HEK293 (cell line): ENCODE measurements around the gene UCHL1.
"Not testable (repeated sequence)": the region's sequence is repeated elsewhere in the genome, so short reads cannot be mapped to it uniquely, and the experiment has no call there.

Experiments used
- CTCF ChIA-PET: fragments of 350-600 bp; formaldehyde crosslinking; extraction: SDS; loops from one replicate; lab custom pipeline; 2021; ENCODE audit warnings: antibody characterized with exemption; lab: Yijun Ruan, JAX
- POLR2A ChIA-PET: fragments of 300-600 bp; formaldehyde crosslinking; extraction: SDS; loops from one replicate; lab custom pipeline; 2020; ENCODE audit warnings: antibody characterized with exemption, inconsistent platforms; lab: Yijun Ruan, JAX
- H3K27ac ChIP-seq: fragments of 200-500 bp; sonication (Bioruptor generic); 2 replicates; pipeline ENCODE4 v1.5.1; 2014; ENCODE audit warnings: low read depth, low read length, control low read depth, inconsistent platforms; ENCODE audit errors: extremely low read depth
- H3K36me3 ChIP-seq, 2 experiments: fragments of 200-500 bp in 1 of 2; sonication (Bioruptor generic) in 1 of 2; 1 replicate in 1 of 2; 2 replicates in 1 of 2; pipeline ENCODE4 v1.5.1; 2014 to 2017; ENCODE audit warnings: inconsistent platforms in 2 of 2, low read length in 2 of 2; ENCODE audit not compliant: control insufficient read depth in 2 of 2, insufficient read depth in 1 of 2
- H3K4me1 ChIP-seq: fragments of 200-500 bp; sonication (Bioruptor generic); 2 replicates; pipeline ENCODE4 v1.5.1; 2014; ENCODE audit warnings: mild to moderate bottlenecking, low read length, inconsistent platforms; ENCODE audit not compliant: control insufficient read depth, insufficient read depth
- H3K4me3 ChIP-seq: 2 replicates; pipeline ENCODE4 v1.5.1; 2011; ENCODE audit warnings: low read depth, mild to moderate bottlenecking, control low read depth, low read length, moderate library complexity
- H3K9me3 ChIP-seq: fragments of 200-500 bp; sonication (Bioruptor generic); 2 replicates; pipeline ENCODE4 v1.5.1; 2014; ENCODE audit warnings: low read depth, low read length, inconsistent platforms; ENCODE audit not compliant: control insufficient read depth, insufficient read depth
- ELK4 ChIP-seq: IDR thresholded peaks from 2 replicates; pipeline ENCODE4 v1.6.1; 2011; ENCODE audit warnings: mild to moderate bottlenecking, low read depth, low read length, borderline replicate concordance
- HOXA7 ChIP-seq: sonication (generic); formaldehyde crosslinking; IDR thresholded peaks from 2 replicates; pipeline ENCODE4 v1.8.1; 2022; ENCODE audit warnings: missing genetic modification reagents, borderline replicate concordance
- SCRT2 ChIP-seq: fragments of 450-650 bp; formaldehyde crosslinking; IDR thresholded peaks from 2 replicates; pipeline ENCODE4 v1.5.1; 2016; ENCODE audit warnings: missing biosample characterization, missing genetic modification characterization
- WT1 ChIP-seq: fragments of 450-650 bp; formaldehyde crosslinking; IDR thresholded peaks from 2 replicates; pipeline ENCODE4 v1.5.1; 2016; ENCODE audit warnings: missing biosample characterization, missing genetic modification characterization
- ZBTB1 ChIP-seq: fragments of 450-650 bp; formaldehyde crosslinking; IDR thresholded peaks from 2 replicates; pipeline ENCODE4 v1.5.1; 2016; ENCODE audit warnings: missing biosample characterization, missing genetic modification characterization
- ZFHX2 ChIP-seq: fragments of 450-650 bp; formaldehyde crosslinking; conservative IDR thresholded peaks from 2 replicates; pipeline ENCODE4 v1.5.1; 2016; ENCODE audit warnings: missing biosample characterization, missing genetic modification characterization
- ZNF169 ChIP-seq: fragments of 450-650 bp; formaldehyde crosslinking; IDR thresholded peaks from 2 replicates; pipeline ENCODE4 v1.5.1; 2016; ENCODE audit warnings: missing biosample characterization, missing genetic modification characterization
- ZNF202 ChIP-seq: fragments of 450-650 bp; formaldehyde crosslinking; IDR thresholded peaks from 2 replicates; pipeline ENCODE4 v1.5.1; 2016; ENCODE audit warnings: missing biosample characterization, missing genetic modification characterization, borderline replicate concordance
- ZNF223 ChIP-seq: fragments of 450-650 bp; formaldehyde crosslinking; IDR thresholded peaks from 2 replicates; pipeline ENCODE4 v1.5.1; 2016; ENCODE audit warnings: missing biosample characterization, missing genetic modification characterization
- ZNF23 ChIP-seq: fragments of 450-650 bp; formaldehyde crosslinking; IDR thresholded peaks from 2 replicates; pipeline ENCODE4 v1.5.1; 2016; ENCODE audit warnings: missing biosample characterization, missing genetic modification characterization, borderline replicate concordance
- ZNF585B ChIP-seq: fragments of 450-650 bp; formaldehyde crosslinking; IDR thresholded peaks from 2 replicates; pipeline ENCODE4 v1.5.1; 2016; ENCODE audit warnings: missing biosample characterization, missing genetic modification characterization
- ZNF837 ChIP-seq: fragments of 450-650 bp; formaldehyde crosslinking; IDR thresholded peaks from 2 replicates; pipeline ENCODE4 v1.5.1; 2016; ENCODE audit warnings: missing biosample characterization, missing genetic modification characterization
- ZSCAN30 ChIP-seq: fragments of 450-650 bp; IDR thresholded peaks from 2 replicates; pipeline ENCODE4 v1.5.1; 2018; ENCODE audit warnings: missing biosample characterization, mild to moderate bottlenecking, missing genetic modification characterization, moderate library complexity
- ZSCAN4 ChIP-seq: fragments of 450-650 bp; formaldehyde crosslinking; IDR thresholded peaks from 2 replicates; pipeline ENCODE4 v1.5.1; 2017; ENCODE audit warnings: missing biosample characterization, missing genetic modification characterization
- TF ChIP-seq, protein P1 (sequence below): fragments of 450-650 bp; formaldehyde crosslinking; IDR thresholded peaks from 2 replicates; pipeline ENCODE4 v1.5.1; 2016; ENCODE audit warnings: missing biosample characterization, missing genetic modification characterization
- TF ChIP-seq, protein P2 (sequence below): sonication (generic); formaldehyde crosslinking; IDR thresholded peaks from 2 replicates; pipeline ENCODE4 v1.8.1; 2022; ENCODE audit warnings: mild to moderate bottlenecking, moderate library complexity, missing genetic modification reagents
- TF ChIP-seq, protein P3 (sequence below): fragments of 450-650 bp; formaldehyde crosslinking; optimal IDR thresholded peaks from 2 replicates; pipeline ENCODE3; 2016; ENCODE audit warnings: missing biosample characterization, mild to moderate bottlenecking, missing genetic modification characterization

UCHL1 gene

GRCh38 chr4:41268721-41269517 lies 12.2 kb downstream of the UCHL1 start (continued):
- TF ChIP-seq, protein P1, sequence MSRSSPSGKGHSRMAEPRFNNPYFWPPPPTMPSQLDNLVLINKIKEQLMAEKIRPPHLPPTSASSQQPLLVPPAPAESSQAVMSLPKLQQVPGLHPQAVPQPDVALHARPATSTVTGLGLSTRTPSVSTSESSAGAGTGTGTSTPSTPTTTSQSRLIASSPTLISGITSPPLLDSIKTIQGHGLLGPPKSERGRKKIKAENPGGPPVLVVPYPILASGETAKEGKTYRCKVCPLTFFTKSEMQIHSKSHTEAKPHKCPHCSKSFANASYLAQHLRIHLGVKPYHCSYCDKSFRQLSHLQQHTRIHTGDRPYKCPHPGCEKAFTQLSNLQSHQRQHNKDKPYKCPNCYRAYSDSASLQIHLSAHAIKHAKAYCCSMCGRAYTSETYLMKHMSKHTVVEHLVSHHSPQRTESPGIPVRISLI, result no peak

DNA sequence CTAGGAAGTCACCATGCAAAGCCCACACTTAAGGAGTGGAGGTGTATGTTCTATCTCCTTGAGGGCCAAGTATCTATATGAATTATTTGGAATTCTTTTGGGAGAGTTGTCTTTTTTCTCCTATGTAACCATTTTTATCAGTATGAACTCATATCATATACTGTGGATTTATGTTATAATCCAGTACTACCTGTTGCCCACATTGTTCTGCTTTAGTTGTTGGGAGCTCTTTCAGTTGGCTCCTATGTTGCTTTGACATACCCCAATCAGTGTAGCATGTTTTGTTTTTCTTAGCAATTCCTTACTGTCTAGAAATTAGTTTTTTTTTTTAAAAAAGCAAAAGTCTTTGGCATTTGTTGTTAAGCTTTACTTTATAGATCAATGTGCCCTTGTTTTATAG lies 13.0 kb downstream of the UCHL1 start:
- no peak overlapping the region for H3K27ac ChIP-seq
- no peaks in the 10 kb centered on the region for H3K4me1 ChIP-seq
- H3K4me3 ChIP-seq, result no peak overlapping the region
- ChIA-PET POLR2A (no interaction called here), CTCF (interaction anchor here (1.1 kb wide), 1 partner anchor 11 kb away, joined by 3 read pairs; no protein-coding TSS in a partner anchor)
- H3K36me3 ChIP-seq, result peaks cover 11 to 44% of the 10 kb centered on the region in 2 experiments
- peak; percentile 59 for TF ChIP-seq SCRT2 (tag by site-specific recombination)
- no peak for TF ChIP-seq ZSCAN4 (tag by site-specific recombination)
- no peak for TF ChIP-seq ZFHX2 (tag by site-specific recombination)
- TF ChIP-seq, protein P2, sequence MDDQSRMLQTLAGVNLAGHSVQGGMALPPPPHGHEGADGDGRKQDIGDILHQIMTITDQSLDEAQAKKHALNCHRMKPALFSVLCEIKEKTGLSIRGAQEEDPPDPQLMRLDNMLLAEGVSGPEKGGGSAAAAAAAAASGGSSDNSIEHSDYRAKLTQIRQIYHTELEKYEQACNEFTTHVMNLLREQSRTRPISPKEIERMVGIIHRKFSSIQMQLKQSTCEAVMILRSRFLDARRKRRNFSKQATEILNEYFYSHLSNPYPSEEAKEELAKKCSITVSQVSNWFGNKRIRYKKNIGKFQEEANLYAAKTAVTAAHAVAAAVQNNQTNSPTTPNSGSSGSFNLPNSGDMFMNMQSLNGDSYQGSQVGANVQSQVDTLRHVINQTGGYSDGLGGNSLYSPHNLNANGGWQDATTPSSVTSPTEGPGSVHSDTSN (CRISPR knock-in tag), result no peak
- H3K9me3 ChIP-seq, result no peaks in the 10 kb centered on the region

DNA sequence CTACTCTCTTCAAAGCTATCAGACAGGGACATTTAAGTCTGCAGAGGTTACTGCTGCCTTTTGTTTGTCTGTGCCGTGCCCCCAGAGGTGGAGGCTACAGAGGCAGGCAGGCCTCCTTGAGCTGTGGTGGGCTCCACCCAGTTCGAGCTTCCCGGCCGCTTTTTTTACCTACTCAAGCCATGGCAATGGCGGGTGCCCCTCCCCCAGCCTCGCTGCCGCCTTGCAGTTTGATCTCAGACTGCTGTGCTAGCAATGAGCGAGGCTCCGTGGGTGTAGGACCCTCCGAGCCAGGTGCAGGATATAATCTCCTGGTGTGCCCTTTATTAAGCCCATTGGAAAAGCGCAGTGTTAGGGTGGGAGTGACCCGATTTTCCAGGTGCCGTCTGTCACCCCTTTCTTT lies 19.2 kb downstream of the UCHL1 start:
- not testable (repeated sequence) for H3K4me3 ChIP-seq, H3K36me3 ChIP-seq, H3K9me3 ChIP-seq, H3K4me1 ChIP-seq, H3K27ac ChIP-seq
- CTCF ChIA-PET, result interaction anchor here (0.6 to 1.6 kb wide), 2 partner anchors 83 to 386 kb away, joined by 3 read pairs; no protein-coding TSS in a partner anchor
- POLR2A ChIA-PET, result interaction anchor here (0.9 kb wide), 1 partner anchor 62 kb away, joined by 3 read pairs; the partner anchor contains the start of gene APBB2

DNA sequence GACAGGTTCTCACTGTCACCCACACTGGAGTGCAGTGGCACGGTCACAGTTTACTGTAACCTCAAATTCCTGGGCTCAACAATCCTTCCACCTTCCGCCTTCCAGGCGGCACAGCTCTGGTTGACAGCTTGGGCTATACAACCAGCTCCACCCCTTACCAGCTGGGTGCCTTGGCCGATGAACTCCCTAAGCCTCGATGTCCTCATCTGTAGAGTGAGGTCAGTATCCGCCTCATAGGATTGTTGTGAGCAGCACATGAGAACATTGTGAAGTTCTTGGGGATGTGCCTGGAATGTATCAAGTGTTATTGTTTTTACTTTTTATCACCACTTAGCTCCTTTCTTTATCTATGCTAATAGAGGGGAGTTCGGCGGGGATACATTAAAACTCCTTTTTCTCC lies 23.3 kb downstream of the UCHL1 start:
- no peaks in the 10 kb centered on the region for H3K36me3 ChIP-seq
- ChIA-PET CTCF (interaction anchor here (1.2 to 4.6 kb wide), 8 partner anchors 13 to 609 kb away, joined by 3 to 73 read pairs (median 6); no protein-coding TSS in a partner anchor), POLR2A (interaction anchor here (0.6 to 1.5 kb wide), 2 partner anchors 21 to 23 kb away, joined by 3 to 4 read pairs; partner anchors contain the start of gene UCHL1)
- no peaks in the 10 kb centered on the region for H3K9me3 ChIP-seq
- H3K4me1 ChIP-seq, result no peaks in the 10 kb centered on the region
- no peak for TF ChIP-seq ZNF23 (tag by site-specific recombination)
- TF ChIP-seq HOXA7, result no peak
- TF ChIP-seq ZNF169 (tag by site-specific recombination), result no peak
- peak; percentile 66; the same call in 1 of the 2 replicates for TF ChIP-seq WT1
- H3K4me3 ChIP-seq, result no peak overlapping the region
- no peak overlapping the region for H3K27ac ChIP-seq

- Histone ChIP-seq H3K4me3 (no peak overlapping the region), H3K27ac (no peak overlapping the region), H3K9me3 (no peaks in the 10 kb centered on the region), H3K36me3 (no peaks in the 10 kb centered on the region), H3K4me1 (no peaks in the 10 kb centered on the region)
- ChIA-PET POLR2A (interaction anchor here (0.5 to 1.5 kb wide), 2 partner anchors 15 to 24 kb away, joined by 4 to 6 read pairs; partner anchors contain the start of gene UCHL1), CTCF (interaction anchor here (0.6 to 4.6 kb wide), 26 partner anchors 7 to 1519 kb away, joined by 3 to 73 read pairs (median 3); no protein-coding TSS in a partner anchor)
- TF ChIP-seq ZBTB1 (tag by site-specific recombination), result no peak
- no peak for TF ChIP-seq ZNF837 (tag by site-specific recombination)
- no peak for TF ChIP-seq ELK4
- peak; percentile 54; the same call in 1 of the 2 replicates for TF ChIP-seq ZSCAN30 (tag by site-specific recombination)
- TF ChIP-seq ZNF223 (tag by site-specific recombination), result no peak
- no peak for TF ChIP-seq ZNF202 (tag by site-specific recombination)
- TF ChIP-seq, protein P3, sequence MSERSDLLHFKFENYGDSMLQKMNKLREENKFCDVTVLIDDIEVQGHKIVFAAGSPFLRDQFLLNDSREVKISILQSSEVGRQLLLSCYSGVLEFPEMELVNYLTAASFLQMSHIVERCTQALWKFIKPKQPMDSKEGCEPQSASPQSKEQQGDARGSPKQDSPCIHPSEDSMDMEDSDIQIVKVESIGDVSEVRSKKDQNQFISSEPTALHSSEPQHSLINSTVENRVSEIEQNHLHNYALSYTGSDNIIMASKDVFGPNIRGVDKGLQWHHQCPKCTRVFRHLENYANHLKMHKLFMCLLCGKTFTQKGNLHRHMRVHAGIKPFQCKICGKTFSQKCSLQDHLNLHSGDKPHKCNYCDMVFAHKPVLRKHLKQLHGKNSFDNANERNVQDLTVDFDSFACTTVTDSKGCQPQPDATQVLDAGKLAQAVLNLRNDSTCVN (tag by site-specific recombination), result no peak
- TF ChIP-seq ZNF585B, result no peak
Observed at GRCh38 chr4:41281038-41281634, 24.4 kb downstream of the UCHL1 start.
